ENCODE measurements around the gene RAB28. TPM values are rescaled to one million over a fixed set of nuclear protein-coding genes. Genes with fewer than 3 reads are reported as not detected.
"Not testable (repeated sequence)": the region's sequence is repeated elsewhere in the genome, so short reads cannot be mapped to it uniquely, and the experiment has no call there.

The RAB28 gene
- total RNA-seq, 1 donor from 2014 or later: 20.8 TPM

GRCh38 chr4:13461191-13461905, 22.8 kb downstream of the RAB28 start:
- intact Hi-C loops (cut with micrococcal nuclease): no loop called here
- ATAC-seq: no peak
- no peak for DNase-seq

- intact Hi-C loops (cut with micrococcal nuclease): no loop called here
- ATAC-seq (no peak), DNase-seq (no peak)
These were observed 28.7 kb downstream of the RAB28 start for GRCh38 chr4:13455411-13455810.

DNA sequence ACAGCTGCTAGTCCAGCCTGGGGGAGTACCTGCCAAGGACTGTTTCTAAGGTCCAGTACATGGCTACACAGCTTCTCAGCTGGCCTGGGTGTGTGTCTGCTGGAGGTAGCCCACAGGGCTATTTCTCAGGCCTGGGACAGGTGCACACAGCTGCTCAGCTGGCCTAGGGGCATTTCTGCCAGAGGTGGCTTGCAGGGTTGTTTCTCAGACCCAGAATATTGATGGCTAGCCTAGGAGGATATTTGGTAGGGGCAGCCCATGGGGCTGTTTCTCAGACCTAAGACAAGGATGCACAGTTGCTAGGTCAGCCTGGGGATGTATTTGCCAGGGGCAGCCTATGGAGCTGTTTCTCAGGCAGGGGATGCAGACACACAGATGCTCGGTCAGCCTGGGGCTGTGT, 29.4 kb downstream of the RAB28 start:
- intact Hi-C loops (cut with micrococcal nuclease): no loop called here
- DNase-seq: no peak
- ATAC-seq: no peak

GRCh38 chr4:13452927-13453579, 31.1 kb downstream of the RAB28 start:
- intact Hi-C loops (cut with micrococcal nuclease): no loop called here
- DNase-seq: no peak
- no peak for ATAC-seq

DNA sequence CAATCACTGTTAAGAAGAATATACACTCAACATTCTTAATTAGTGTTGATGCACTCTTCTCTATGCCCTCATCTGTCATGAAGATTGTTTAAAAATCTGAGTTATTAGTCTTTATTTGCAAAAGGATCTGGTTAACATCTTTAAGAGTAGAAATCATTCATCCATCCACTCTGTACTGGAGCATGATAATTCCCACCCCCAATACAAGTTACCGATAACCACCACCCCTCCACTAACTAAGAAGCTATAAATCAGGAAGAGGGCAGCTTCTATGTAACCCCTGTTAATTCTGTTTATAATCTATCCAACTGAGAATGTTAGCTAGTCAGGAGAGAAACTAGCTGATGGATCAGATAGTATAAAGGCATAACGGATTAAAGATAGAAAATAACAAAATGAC, 34.5 kb downstream of the RAB28 start:
- no peak for DNase-seq

GRCh38 chr4:13445841-13446790, 38.0 kb downstream of the RAB28 start:
- DNase-seq (no peak), ATAC-seq (no peak)
- intact Hi-C loops (cut with micrococcal nuclease): no loop called here

More for the DNA sequence above, 34.5 kb downstream of the RAB28 start:
- intact Hi-C loops (cut with micrococcal nuclease): no loop called here
- ATAC-seq: no peak

- ATAC-seq (no peak), DNase-seq (no peak)
- intact Hi-C loops (cut with micrococcal nuclease): no loop called here
These were observed 42.6 kb downstream of the RAB28 start for GRCh38 chr4:13441506-13441905.

DNA sequence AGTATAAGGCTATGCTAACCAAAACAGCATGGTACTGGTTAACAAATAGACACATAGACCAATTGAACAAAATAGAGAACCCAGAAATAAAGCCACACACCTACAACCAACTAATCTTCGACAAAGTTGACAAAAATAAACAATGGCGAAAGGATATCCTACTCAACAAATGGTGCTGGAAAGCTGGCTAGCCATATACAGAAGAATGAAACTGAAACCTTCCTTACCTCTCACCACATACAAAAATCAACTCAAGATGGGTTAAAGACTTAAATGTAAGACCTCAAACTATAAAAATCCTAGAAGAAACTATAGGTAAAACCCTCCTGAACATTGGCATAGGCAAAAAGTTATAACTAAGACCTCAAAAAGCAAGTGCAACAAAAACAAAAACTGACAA, 47.2 kb downstream of the RAB28 start:
- intact Hi-C loops (cut with micrococcal nuclease): no loop called here
- no peak for ATAC-seq

DNA sequence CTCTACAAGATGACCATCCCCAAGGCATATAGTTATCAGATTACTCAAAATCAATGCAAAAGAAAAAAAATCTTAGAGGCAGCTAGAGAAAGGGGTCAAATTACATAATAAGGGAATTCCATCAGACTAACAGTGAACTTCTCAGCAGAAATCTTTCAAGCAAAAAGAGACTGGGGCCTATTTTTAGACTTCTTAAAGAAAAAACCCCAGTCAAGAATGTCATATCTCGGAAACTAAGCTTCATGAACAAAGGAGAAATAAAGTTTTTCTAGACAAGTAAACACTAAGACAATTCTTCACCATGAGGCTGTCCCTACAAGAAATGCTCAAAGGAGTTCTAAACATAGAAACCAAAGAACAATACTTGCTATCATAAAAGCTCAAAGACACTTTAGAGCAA, 51.7 kb downstream of the RAB28 start:
- intact Hi-C loops (cut with micrococcal nuclease): no loop called here
- ATAC-seq (no peak), DNase-seq (no peak)

More for the DNA sequence above, 47.2 kb downstream of the RAB28 start:
- no peak for DNase-seq

GRCh38 chr4:13430834-13431568, 53.1 kb downstream of the RAB28 start:
- ATAC-seq (no peak), DNase-seq (no peak)

DNA sequence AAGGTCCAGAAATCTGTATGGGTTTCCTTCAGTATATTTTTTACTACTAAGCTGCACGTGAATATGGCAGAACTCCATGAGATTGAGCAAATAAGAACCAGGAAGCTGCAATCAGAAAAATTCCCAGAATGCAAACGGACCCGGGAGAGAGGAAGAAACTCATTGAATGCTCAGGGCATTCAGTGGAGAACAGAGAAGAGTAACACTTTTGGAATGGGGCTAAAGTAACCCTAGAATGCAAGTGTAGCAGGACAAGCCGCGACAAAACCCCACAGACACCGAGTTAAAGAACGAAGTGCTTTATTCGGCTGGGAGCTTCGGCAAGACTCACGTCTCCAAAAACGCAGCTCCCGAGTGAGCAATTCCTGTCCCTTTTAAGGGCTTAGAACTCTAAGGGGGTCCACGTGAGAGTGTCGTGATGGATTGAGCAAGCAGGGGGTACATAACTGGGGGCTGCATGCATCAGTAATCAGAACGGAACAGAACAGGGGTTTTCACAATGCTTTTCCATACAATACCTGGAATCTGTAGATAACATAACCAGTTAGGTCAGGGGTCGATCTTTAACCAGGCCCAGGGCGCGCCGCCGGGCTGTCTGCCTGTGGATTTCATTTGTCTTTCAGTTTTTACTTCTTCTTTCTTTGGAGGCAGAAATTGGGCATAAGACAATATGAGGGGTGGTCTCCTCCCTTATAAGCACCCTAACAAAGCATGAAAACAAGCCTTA, 56.4 kb downstream of the RAB28 start:
- ATAC-seq (no peak), DNase-seq (no peak)
- intact Hi-C loops (cut with micrococcal nuclease): no loop called here

More at GRCh38 chr4:13430834-13431568, 53.1 kb downstream of the RAB28 start:
- intact Hi-C loops (cut with micrococcal nuclease): no loop called here

GRCh38 chr4:13415068-13415785, 68.9 kb downstream of the RAB28 start:
- ATAC-seq: peak; percentile 84
- DNase-seq: peak; percentile 57
- intact Hi-C loops (cut with micrococcal nuclease): no loop called here

- intact Hi-C loops (cut with micrococcal nuclease): no loop called here
- ATAC-seq: peak; percentile 85
- no peak for DNase-seq
These were observed 70.3 kb downstream of the RAB28 start for GRCh38 chr4:13413729-13414437.

DNA sequence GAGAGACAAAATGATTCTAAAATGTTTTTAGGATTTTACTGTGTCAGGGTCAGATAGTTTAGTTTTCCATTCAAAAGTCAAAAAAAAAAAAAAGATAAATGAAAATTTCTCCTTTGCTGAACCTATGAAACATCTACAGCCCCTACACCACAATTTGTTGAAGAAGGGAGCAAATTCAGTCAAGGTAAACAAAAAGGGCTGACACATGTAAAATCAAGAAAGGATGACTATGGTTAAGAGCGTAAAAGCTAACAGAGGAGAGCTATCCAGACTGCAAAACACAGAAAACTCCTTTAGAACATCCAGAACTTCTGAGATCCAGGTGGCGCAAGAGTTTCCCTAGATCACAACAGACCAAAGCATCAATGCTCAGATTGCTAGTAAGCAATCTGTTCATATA, 72.2 kb downstream of the RAB28 start:
- intact Hi-C loops (cut with micrococcal nuclease): no loop called here
- DNase-seq (no peak), ATAC-seq (no peak)

- ATAC-seq (peak; percentile 50), DNase-seq (no peak)
- intact Hi-C loops (cut with micrococcal nuclease): no loop called here
These were observed 74.8 kb downstream of the RAB28 start for GRCh38 chr4:13409324-13409723.

DNA sequence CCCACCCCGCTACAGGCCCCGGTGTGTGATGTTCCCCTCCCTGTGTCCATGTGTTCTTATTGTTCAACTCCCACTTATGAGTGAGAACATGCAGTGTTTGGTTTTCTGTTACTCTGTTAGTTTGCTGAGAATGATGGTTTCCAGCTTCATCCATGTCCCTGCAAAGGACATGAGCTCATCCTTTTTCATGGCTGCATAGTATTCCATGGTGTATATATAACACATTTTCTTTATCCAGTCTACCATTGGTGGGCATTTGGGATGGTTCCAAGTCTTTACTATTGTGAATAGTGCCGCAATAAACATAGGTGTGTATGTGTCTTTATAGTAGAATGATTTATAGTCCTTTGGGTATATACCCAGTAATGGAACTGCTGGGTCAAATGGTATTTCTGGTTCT, 78.0 kb downstream of the RAB28 start:
- intact Hi-C loops (cut with micrococcal nuclease); DNase-seq; ATAC-seq: not testable (repeated sequence)

DNA sequence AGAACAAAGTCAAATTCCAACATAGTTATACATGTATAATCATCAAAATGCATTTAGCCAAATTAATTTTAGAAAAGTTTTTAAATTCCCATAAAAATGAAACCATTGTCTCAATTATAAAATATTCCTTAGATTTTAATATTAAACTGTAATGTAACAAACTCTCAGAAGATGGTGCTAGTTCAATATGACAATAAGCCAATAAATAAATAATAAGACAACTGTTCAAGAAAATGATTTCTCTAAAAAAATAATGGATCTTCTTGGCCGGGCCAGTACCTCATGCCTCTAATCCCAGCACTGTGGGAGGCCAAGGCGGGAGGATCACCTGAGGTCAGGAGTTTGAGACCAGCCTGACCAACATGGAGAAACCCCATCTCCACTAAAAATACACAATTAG, 80.3 kb downstream of the RAB28 start:
- intact Hi-C loops (cut with micrococcal nuclease): no loop called here
- ATAC-seq (no peak), DNase-seq (no peak)

Data from left ventricle myocardium superior (tissue), 1 donor.